K562 (cell line): Measurements from ENCODE around the gene CIAO3. TPM values are rescaled to one million over a fixed set of nuclear protein-coding genes. Genes with fewer than 3 reads are reported as not detected.

ENCODE experiments used
- CC2D1A ChIP-seq: fragments of 450-650 bp; IDR thresholded peaks from 2 replicates; pipeline ENCODE4 v1.6.1; 2017; ENCODE audit warnings: mild to moderate bottlenecking
- COPS2 ChIP-seq: fragments of 450-650 bp; conservative IDR thresholded peaks from 2 replicates; pipeline ENCODE4 v1.6.1; 2016; ENCODE audit warnings: mild to moderate bottlenecking, moderate library complexity
- FOXK1 ChIP-seq: sonication (generic); formaldehyde crosslinking; IDR thresholded peaks from 2 replicates; pipeline ENCODE4 v1.8.0; 2022; ENCODE audit warnings: missing genetic modification reagents, mild to moderate bottlenecking, borderline replicate concordance
- FOXK2 ChIP-seq, 2 experiments: fragments of 450-650 bp; IDR thresholded peaks in 1 of 2; conservative IDR thresholded peaks in 1 of 2; 2 replicates each; pipeline ENCODE4 v1.6.1; 2016; ENCODE audit warnings: low read depth in 2 of 2, mild to moderate bottlenecking in 1 of 2
- HDGF ChIP-seq: fragments of 450-650 bp; IDR thresholded peaks from 2 replicates; pipeline ENCODE4 v1.6.1; 2016
- L3MBTL2 ChIP-seq: fragments of 450-650 bp; IDR thresholded peaks from 2 replicates; pipeline ENCODE4 v1.6.1; 2016; ENCODE audit warnings: mild to moderate bottlenecking, moderate library complexity
- MAX ChIP-seq: sonication (generic); formaldehyde crosslinking; IDR thresholded peaks from 2 replicates; pipeline ENCODE4 v1.9.0; 2022; ENCODE audit warnings: mild to moderate bottlenecking, missing genetic modification reagents
- NFATC3 ChIP-seq: fragments of 450-650 bp; IDR thresholded peaks from 2 replicates; pipeline ENCODE4 v1.6.1; 2017; ENCODE audit warnings: mild to moderate bottlenecking
- NFRKB ChIP-seq: fragments of 450-650 bp; IDR thresholded peaks from 2 replicates; pipeline ENCODE4 v1.6.1; 2016; ENCODE audit warnings: low read depth
- RB1 ChIP-seq: fragments of 450-650 bp; IDR thresholded peaks from 2 replicates; pipeline ENCODE4 v1.6.1; 2017; ENCODE audit warnings: low read depth, mild to moderate bottlenecking
- SAP30 ChIP-seq: fragments of 200-600 bp; sonication (generic); IDR thresholded peaks from 2 replicates; pipeline ENCODE4 v1.6.1; 2012; ENCODE audit warnings: borderline replicate concordance, low read depth, mild to moderate bottlenecking, moderate library complexity, low read length, control low read depth, inconsistent platforms; ENCODE audit not compliant: insufficient read depth, poor library complexity, severe bottlenecking
- TARDBP ChIP-seq: fragments of 450-650 bp; IDR thresholded peaks from 2 replicates; pipeline ENCODE4 v1.6.1; 2016
- TEAD2 ChIP-seq: fragments of 450-650 bp; IDR thresholded peaks from 2 replicates; pipeline ENCODE4 v1.6.1; 2016; ENCODE audit warnings: missing genetic modification characterization, control low read depth, missing compliant biosample characterization
- ZBTB12 ChIP-seq: fragments of 250-450 bp; sonication (Bioruptor Pico); IDR thresholded peaks from 2 replicates; pipeline ENCODE4 v1.4.0; 2020
- ZBTB8A ChIP-seq: fragments of 450-650 bp; IDR thresholded peaks from 2 replicates; pipeline ENCODE4 v1.6.1; 2018; ENCODE audit warnings: mild to moderate bottlenecking, moderate library complexity; ENCODE audit not compliant: partially characterized antibody
- ZNF274 ChIP-seq: IDR thresholded peaks from 2 replicates; pipeline ENCODE4 v1.6.1; 2011; ENCODE audit warnings: low read depth, mild to moderate bottlenecking, low read length, moderate library complexity, borderline replicate concordance
- ZNF518B ChIP-seq: fragments of 250-450 bp; sonication (Bioruptor Pico); IDR thresholded peaks from 2 replicates; pipeline ENCODE4 v1.5.0; 2021; ENCODE audit warnings: mild to moderate bottlenecking, moderate library complexity
- ZNF696 ChIP-seq: fragments of 250-450 bp; sonication (Bioruptor Pico); conservative IDR thresholded peaks from 2 replicates; pipeline ENCODE4 v1.4.0; 2020; ENCODE audit warnings: mild to moderate bottlenecking, moderate library complexity
- polyA plus RNA-seq, 8 experiments: library from polyadenylated mRNA; depleted of rRNA in 4 of 8; stranded (reverse) in 5 of 8; unstranded in 3 of 8; fragments of >200 nt; fragmentation: Nextera tagmentation in 2 of 8; fragmentation: Illumina TruSeq in 1 of 8; extraction: Ambion mirVana in 2 of 8; extraction: Trizol in 1 of 8; gene quantifications; 2 replicates each; pipeline versions ENCODE4 v1.2.1 to v1.2.3, GENCODE V29; 2011 to 2014; ENCODE audit warnings: inconsistent platforms in 1 of 8, missing spikeins in 1 of 8
- total RNA-seq, 7 experiments: library from RNA; depleted of rRNA in 6 of 7; stranded (reverse); fragments of >200 nt in 6 of 7; fragmentation: Illumina TruSeq in 2 of 7; extraction: Trizol in 2 of 7; gene quantifications; 2 replicates each; pipeline versions ENCODE4 v1.2.1 to v1.2.3, GENCODE V29; 2011 to 2021; ENCODE audit warnings: low replicate concordance in 1 of 7

CIAO3 gene
- total and polyA plus RNA-seq, 9 of the 15 experiments (the other 6 are each of a cell fraction or from before 2014, with no cell fraction given): 2.2 to 35.6 (median 18.7) TPM

- no peak for TF ChIP-seq ZBTB8A
- 0 out of 2 replicates have a peak, but pooled peaks have one; percentile 43 for TF ChIP-seq TARDBP
- TF ChIP-seq RB1: no peak
- no peak for TF ChIP-seq CC2D1A
- peak; percentile 65 to 69 for TF ChIP-seq FOXK2 (conservative IDR thresholded peaks at IDR 0.05 in 1 of 2, IDR thresholded peaks at IDR 0.05 in 1 of 2; ENCODE audit: low read depth in 2 of 2)
- TF ChIP-seq NFATC3: no peak
- TF ChIP-seq MAX (CRISPR knock-in tag): peak; percentile 77
- TF ChIP-seq ZBTB12 (CRISPR knock-in tag): no peak
- no peak for TF ChIP-seq HDGF
- peak; percentile 62 for TF ChIP-seq SAP30
- TF ChIP-seq ZNF696 (CRISPR knock-in tag): no peak
- TF ChIP-seq L3MBTL2: peak; percentile 9
- no peak for TF ChIP-seq TEAD2 (tag)
- 0 out of 2 replicates have a peak, but pooled peaks have one; percentile 40 for TF ChIP-seq FOXK1
- TF ChIP-seq ZNF518B: no peak
- TF ChIP-seq NFRKB: no peak
- no peak for TF ChIP-seq COPS2
- no peak; the same call in 1 of the 2 replicates for TF ChIP-seq ZNF274
These were observed 13.4 kb downstream of the CIAO3 start (continued) for GRCh38 chr16:727291-727977.
